T-helper 1 cell treated with Interleukin-12 subunit alpha and Interleukin-12 subunit beta and Interleukin-4 antibody, amounts not matched to agents 30 ng/mL and 1 ng/mL, for 36 hours (primary cell): ENCODE measurements around the gene CTTN. TPM values are rescaled to one million over a fixed set of nuclear protein-coding genes. Genes with fewer than 3 reads are reported as not detected.
"Not testable (repeated sequence)": the region's sequence is repeated elsewhere in the genome, so short reads cannot be mapped to it uniquely, and the experiment has no call there.

Experiments used
- intact Hi-C: fragments of 100-400 bp; cut with micrococcal nuclease; formaldehyde crosslinking; loops from one replicate; pipeline ENCODE4 v1.15.1; 2024
- total RNA-seq: library from RNA; stranded (reverse); gene quantifications from 2 replicates; pipeline ENCODE4 v1.2.3, GENCODE V29; 2022

Gene CTTN
- total RNA-seq, 1 donor from 2014 or later = 2.2 TPM

- intact Hi-C loops = no loop called here
Observed at GRCh38 chr11:70445605-70446004, 47.3 kb downstream of the CTTN start.

DNA sequence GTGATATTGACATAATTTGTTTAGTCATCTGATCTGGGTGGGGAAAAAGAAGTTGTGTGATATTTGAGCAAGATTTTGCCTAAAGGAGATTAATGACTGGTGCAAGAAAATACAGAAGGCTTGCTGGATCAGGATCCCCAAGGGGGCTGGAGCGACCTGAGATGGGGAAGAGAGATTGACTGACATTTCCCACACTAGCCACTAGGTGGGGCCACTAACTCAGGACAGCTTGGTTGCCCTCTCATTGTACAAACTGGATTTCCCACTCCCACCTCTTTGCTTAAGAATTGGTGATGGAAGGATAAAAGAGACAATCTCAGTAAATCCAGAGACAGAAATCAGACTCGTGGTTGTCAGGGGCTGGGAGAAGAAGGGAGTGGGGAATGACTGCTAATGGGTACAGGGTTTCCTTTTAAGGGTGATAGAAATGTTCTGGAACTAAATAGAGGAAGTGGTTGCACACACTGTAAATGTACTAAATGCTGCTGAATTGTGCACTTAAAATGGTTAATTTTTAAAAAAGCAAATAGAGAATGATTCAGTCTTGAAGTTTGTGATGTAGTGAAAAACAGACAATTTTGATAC is 50.7 kb downstream of the CTTN start:
- intact Hi-C loops = no loop called here

- intact Hi-C loops = no loop called here
Observed at GRCh38 chr11:70454197-70454767, 56.0 kb downstream of the CTTN start.

- intact Hi-C loops = not testable (repeated sequence)
Observed at GRCh38 chr11:70454811-70455210, 56.5 kb downstream of the CTTN start.

DNA sequence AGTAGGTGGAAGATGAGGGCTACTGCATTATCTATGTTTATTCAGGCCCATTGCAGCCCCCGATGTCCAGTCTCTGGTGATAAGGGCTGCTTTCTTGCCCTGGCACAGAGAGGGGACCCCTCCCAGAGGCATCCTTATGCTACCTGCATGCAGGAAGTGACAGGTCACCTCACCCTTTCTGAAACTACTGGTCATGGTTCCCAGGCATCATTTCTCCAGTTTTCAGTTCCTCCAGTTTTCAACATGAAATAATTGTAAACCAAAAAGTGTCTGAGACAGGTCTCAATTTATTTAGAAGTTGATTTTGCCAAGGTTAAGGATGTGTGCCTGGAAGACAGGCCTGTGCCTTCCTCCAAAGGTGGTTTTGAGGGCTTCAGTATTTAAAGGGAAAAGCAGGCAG is 57.0 kb downstream of the CTTN start:
- intact Hi-C loops = no loop called here

GRCh38 chr11:70456921-70457532 is 58.7 kb downstream of the CTTN start:
- intact Hi-C loops = no loop called here

DNA sequence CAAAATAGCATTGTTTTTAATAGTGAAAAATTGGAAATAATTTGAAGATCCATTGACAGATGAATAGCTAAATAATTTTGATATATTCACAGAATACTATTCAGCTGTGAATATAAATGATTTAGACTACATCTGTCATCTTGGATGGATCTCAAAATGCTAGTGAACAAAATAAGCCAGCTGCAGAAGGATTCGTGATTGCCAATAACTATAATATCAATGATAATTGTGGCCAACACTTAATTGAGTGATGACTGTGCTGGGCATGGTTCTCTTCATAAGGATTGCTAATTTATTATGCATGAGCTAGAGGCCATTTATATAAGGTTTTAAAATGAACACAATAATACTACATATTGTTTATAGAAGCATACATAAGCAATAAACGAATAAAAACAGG is 60.4 kb downstream of the CTTN start:
- intact Hi-C loops = no loop called here

DNA sequence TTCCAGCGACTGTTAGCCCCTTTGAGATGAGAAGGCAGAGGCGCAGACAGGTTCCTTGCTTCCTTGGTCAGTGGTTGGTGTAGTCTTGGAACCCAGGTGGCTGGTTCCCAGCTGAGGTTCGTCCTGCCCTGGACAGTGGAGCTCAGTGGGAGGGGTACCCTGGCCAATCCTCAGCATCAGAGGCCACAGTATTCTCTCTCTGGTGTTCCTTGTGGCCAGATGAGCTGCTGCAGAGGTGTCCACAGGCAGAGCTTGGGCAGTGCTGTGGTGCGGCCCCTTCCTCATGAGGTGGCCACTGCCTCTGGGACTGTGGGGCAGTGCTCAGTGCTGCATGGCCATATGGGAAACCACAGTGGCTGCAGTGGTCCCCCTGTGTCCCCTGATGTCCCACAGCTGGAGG is 61.8 kb downstream of the CTTN start:
- intact Hi-C loops = no loop called here

DNA sequence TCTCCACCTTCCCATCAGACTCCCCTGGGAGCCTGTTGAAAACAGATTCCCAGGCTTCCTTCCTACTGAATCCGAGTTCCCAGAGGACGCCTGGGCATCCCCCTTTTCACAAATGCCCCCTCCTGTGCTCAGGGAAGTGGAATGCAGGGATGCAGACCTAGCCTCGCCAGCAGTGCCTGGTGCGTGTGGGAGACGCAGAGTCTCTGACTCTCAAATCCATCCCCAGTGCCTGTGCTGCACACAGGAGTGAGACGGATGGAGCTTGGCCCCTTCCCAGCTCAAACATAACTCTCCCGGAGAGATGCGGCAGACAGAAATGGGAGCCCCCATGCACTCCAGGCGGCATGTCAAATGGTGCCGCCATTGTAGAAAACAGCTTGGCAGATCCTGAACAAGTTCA is 62.6 kb downstream of the CTTN start:
- intact Hi-C loops = no loop called here

GRCh38 chr11:70462818-70463477 is 64.6 kb downstream of the CTTN start:
- intact Hi-C loops = no loop called here

DNA sequence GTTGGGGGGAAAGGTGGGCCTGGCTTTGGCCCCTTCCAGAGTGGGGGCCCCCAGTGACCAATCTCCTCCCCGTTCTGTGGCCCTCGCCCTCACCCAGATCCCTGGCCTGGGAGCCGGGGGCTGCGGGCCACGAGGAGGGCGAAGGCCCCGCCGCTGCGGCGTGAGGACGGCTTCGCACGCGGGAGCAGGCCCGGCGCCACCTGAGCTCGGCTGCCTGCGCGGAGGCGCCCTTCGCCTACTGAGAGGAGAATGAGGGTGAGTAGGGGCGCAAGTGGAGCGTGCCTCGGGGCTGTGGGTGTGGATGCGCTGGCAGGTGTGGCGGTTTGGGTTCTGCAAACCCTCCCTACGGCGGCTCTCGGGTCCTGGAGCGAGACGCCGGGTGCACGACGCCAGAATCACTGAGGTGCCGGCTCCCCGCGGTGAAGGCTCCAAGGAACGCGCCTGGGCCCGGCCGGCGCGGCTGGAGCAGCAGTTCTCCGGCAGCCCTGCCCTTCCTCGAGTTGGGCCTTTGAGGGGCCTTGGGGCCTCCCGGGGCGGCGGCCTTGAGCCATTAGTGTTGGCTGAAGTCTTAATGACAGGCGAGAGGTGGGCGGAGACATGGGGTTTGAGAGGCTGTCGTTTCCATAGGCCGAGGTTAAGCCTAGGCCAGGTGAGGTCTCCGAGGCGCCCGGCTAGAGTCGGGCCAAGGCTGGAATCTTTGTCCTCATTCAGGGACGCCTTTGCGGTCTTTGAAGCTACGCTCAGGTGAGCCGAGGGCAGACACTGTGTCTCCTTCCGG is 65.3 kb downstream of the CTTN start:
- intact Hi-C loops = no loop called here

- intact Hi-C loops = no loop called here
Observed at GRCh38 chr11:70464509-70465361, 66.4 kb downstream of the CTTN start.

- intact Hi-C loops = no loop called here
Observed at GRCh38 chr11:70466154-70466553, 67.8 kb downstream of the CTTN start.

DNA sequence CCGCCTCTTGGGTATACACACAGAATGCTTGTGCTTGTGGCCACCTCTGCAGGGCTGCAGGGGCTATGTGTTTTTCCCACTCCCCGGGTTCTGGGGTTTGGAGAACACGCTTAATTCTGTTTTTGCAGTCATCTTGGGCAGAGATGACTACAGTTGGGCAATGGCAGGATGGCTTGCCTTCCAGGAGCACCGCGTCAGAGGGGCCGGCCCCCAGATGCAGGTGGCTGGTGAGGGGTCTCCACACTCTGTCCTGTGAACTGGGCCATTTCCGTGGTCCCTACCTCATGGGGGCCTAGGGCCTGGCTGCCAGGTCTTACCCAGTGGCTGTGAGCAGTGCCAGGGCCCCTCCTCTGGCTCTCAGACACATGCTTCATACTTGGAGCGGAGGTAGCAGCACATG is 68.3 kb downstream of the CTTN start:
- intact Hi-C loops = no loop called here

DNA sequence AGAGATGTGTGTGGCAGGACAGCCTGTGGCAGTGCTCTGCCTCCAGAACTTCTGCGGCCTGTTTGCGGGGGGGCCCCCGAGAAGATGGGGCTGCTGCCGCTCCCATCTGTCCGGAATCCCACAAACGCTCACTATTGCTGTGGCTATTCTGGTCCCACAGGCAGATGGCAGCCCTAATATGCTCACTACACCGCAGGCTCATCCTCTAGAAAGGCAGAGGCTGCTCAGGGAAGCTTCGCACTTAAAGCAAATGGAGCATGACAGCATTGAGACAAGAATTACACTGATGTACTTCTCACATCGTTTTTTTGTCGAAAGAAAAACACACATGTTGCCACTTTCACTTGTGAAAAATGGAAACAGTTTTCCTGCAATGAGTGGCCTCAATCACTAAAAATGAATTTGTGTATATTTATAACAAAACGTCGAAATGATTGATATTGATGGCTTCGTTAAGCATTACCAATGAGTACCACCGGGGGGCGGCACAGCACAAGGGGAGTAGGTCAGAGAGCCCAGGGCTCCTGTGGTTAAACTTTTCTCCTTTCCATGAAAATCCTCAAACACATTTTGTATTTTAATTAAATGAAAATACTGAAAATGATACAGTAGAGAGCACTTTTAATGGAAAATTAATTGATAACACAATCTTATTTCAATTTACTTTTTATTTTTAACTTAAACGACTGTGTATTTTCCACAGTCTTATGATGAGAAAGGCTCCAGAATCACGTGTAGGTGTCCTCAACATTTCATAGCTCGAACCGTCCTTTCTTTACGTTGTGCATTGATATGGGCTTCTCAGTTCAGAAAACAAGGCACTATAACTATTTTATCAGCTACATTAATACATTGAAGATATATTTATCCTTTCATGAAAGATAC is 69.1 kb downstream of the CTTN start:
- intact Hi-C loops = no loop called here

GRCh38 chr11:70468256-70469195 is 70.2 kb downstream of the CTTN start:
- intact Hi-C loops = no loop called here

DNA sequence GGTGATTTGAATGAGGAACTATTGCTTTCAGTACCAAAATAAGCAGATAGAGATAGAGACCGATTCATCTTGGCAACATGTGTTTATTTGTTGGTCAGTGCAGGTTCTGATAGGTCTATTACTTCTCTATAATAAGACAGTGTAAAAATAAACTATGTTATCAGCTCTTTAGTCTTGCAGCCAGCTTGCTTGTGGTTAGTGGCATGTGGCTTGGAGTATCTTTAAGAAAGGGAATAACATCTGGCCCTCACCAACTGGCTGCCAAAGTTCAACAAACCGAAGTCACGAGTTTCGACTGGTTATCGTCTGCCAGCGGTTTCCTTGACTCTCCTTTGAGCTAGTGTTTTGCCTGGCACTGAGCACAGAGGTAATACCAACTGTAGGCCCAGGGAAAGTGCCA is 71.8 kb downstream of the CTTN start:
- intact Hi-C loops = no loop called here

DNA sequence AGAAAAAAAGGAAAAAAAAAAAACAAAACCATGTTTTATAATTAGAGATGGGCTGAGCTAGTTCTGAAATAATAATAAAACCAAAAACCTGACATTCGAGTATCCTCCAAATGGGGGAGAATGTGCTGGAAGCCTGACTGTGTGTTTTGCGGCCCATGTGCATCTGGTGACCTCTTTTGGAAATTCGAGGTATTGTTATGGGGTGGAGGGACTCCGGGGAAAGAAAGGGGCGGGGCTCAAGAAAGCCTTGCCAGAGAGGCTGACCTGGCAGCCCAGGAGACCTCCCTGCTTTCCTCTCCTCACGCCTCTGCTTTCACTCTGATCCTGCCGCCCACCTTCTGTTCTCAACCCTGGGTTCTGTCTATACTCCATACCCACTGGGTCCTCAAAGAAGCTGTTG is 72.9 kb downstream of the CTTN start:
- intact Hi-C loops = no loop called here

- intact Hi-C loops = no loop called here
Observed at GRCh38 chr11:70472240-70472639, 73.9 kb downstream of the CTTN start.
